OCI-LY1 (cell line): ENCODE data around the gene TBCD.

Source experiments
- H2AFZ ChIP-seq: fragments of 200-600 bp; sonication (generic), shearing (Covaris generic); 2 replicates; pipeline ENCODE4 v1.6.0; 2014; ENCODE audit warnings: antibody characterized with exemption, mild to moderate bottlenecking, low read length
- H3F3A ChIP-seq: fragments of 200-600 bp; sonication (generic), shearing (Covaris generic); 2 replicates; pipeline ENCODE4 v1.6.0; 2014; ENCODE audit warnings: mild to moderate bottlenecking, antibody characterized with exemption, low read length, moderate library complexity; ENCODE audit not compliant: insufficient read depth
- H3K27ac ChIP-seq: fragments of 200-600 bp; sonication (generic); 2 replicates; pipeline ENCODE4 v1.5.1; 2014; ENCODE audit warnings: low read length, mixed run types, mild to moderate bottlenecking, low read depth; ENCODE audit not compliant: poor library complexity, severe bottlenecking
- H3K27me3 ChIP-seq: fragments of 200-600 bp; sonication (generic); 2 replicates; pipeline ENCODE4 v1.6.0; 2014; ENCODE audit warnings: antibody characterized with exemption, mild to moderate bottlenecking, low read length, moderate library complexity; ENCODE audit not compliant: insufficient read depth
- H3K36me3 ChIP-seq: fragments of 200-600 bp; sonication (generic); 2 replicates; pipeline ENCODE4 v1.6.1; 2014; ENCODE audit warnings: mild to moderate bottlenecking, antibody characterized with exemption, low read length, moderate library complexity, mixed read lengths; ENCODE audit not compliant: insufficient read depth
- H3K4me1 ChIP-seq: fragments of 200-600 bp; sonication (generic); 2 replicates; pipeline ENCODE4 v1.5.1; 2014; ENCODE audit warnings: mild to moderate bottlenecking, low read length, moderate library complexity; ENCODE audit not compliant: insufficient read depth, severe bottlenecking
- H3K4me2 ChIP-seq: fragments of 200-600 bp; sonication (generic), shearing (Covaris generic); 2 replicates; pipeline ENCODE4 v1.6.1; 2014; ENCODE audit warnings: low read length
- H3K4me3 ChIP-seq: fragments of 200-600 bp; sonication (generic); 2 replicates; pipeline ENCODE4 v1.5.1; 2014; ENCODE audit warnings: low read length, low read depth, mild to moderate bottlenecking, mixed read lengths; ENCODE audit not compliant: poor library complexity, severe bottlenecking
- H3K79me2 ChIP-seq: fragments of 200-600 bp; shearing (Covaris generic); 2 replicates; pipeline ENCODE4 v1.6.1; 2016; ENCODE audit warnings: mixed run types, low read length, mixed read lengths; ENCODE audit not compliant: insufficient read depth
- H3K9ac ChIP-seq: fragments of 200-600 bp; sonication (generic), shearing (Covaris generic); 2 replicates; pipeline ENCODE4 v1.6.1; 2014; ENCODE audit warnings: mild to moderate bottlenecking, low read length, mixed read lengths
- H3K9me2 ChIP-seq: fragments of 200-600 bp; sonication (generic), shearing (Covaris generic); 2 replicates; pipeline ENCODE4 v1.6.1; 2014; ENCODE audit warnings: low read depth, mild to moderate bottlenecking, low read length, mixed read lengths
- H3K9me3 ChIP-seq: fragments of 200-600 bp; shearing (Covaris generic); 2 replicates; pipeline ENCODE4 v1.6.1; 2014; ENCODE audit warnings: low read length, mixed read lengths
- H4K20me1 ChIP-seq: fragments of 200-600 bp; sonication (generic), shearing (Covaris generic); 2 replicates; pipeline ENCODE4 v1.6.0; 2016; ENCODE audit warnings: mild to moderate bottlenecking, low read length; ENCODE audit not compliant: insufficient read depth
- EZH2 ChIP-seq: fragments of 200-600 bp; sonication (generic), shearing (Covaris generic); IDR thresholded peaks from 2 replicates; pipeline ENCODE4 v1.8.0; 2017; ENCODE audit warnings: borderline replicate concordance, mixed run types, mild to moderate bottlenecking, antibody characterized with exemption, low read length, moderate library complexity, mixed read lengths
- TF ChIP-seq, protein P1 (sequence below): fragments of 200-600 bp; sonication (generic), shearing (Covaris generic); IDR thresholded peaks from 2 replicates; pipeline ENCODE4 v1.5.1; 2017; ENCODE audit warnings: mild to moderate bottlenecking, antibody characterized with exemption, low read length, moderate library complexity, mixed read lengths

Gene TBCD

DNA sequence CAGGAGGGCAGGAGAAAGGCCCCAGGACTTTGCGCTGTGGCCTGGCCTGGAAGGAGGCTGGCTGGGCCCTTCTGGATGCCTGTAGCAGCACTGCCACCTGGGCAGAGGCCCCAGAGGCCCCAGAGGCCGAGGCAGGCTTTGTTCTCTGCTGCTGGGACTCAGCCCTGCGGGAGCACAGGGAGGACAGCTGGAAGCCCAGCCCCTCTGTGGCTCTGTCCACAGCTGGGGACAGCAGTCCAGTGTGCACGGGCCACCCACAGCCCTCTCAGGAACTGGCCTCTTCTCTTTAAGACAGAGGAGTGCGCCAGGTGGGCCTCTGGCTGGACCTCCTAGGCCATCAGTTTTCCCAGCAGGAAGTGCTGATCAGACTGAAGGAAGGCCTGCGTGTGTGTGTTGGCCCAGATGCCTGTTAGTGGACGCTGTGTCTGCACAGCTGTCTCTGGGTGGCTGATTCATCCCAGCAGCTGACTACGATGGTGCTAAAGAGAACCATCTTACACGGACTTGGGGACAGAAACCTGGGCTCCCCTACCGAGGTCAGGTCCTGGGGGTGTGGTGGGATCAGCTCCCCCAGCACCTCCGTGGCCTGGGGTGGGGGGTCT is 114.8 kb downstream of the TBCD start:
- Histone ChIP-seq H3K27ac (peak overlapping the region; percentile 75), H2AFZ (no peak overlapping the region), H3K9ac (no peak overlapping the region), H3K79me2 (no peaks in the 10 kb centered on the region), H4K20me1 (no peaks in the 10 kb centered on the region), H3K9me3 (no peaks in the 10 kb centered on the region), H3K9me2 (no peaks in the 10 kb centered on the region), H3K4me1 (peaks cover 75% of the 10 kb centered on the region), H3K4me2 (no peak overlapping the region), H3F3A (no peaks in the 10 kb centered on the region), H3K4me3 (no peak overlapping the region), H3K27me3 (no peaks in the 10 kb centered on the region), H3K36me3 (peaks cover 7% of the 10 kb centered on the region; the same call in 1 of the 2 replicates)
- TF ChIP-seq EZH2, result no peak
- TF ChIP-seq, protein P1, sequence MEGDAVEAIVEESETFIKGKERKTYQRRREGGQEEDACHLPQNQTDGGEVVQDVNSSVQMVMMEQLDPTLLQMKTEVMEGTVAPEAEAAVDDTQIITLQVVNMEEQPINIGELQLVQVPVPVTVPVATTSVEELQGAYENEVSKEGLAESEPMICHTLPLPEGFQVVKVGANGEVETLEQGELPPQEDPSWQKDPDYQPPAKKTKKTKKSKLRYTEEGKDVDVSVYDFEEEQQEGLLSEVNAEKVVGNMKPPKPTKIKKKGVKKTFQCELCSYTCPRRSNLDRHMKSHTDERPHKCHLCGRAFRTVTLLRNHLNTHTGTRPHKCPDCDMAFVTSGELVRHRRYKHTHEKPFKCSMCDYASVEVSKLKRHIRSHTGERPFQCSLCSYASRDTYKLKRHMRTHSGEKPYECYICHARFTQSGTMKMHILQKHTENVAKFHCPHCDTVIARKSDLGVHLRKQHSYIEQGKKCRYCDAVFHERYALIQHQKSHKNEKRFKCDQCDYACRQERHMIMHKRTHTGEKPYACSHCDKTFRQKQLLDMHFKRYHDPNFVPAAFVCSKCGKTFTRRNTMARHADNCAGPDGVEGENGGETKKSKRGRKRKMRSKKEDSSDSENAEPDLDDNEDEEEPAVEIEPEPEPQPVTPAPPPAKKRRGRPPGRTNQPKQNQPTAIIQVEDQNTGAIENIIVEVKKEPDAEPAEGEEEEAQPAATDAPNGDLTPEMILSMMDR, result no peak

- no peak overlapping the region for H2AFZ ChIP-seq
- no peaks in the 10 kb centered on the region for H3K9me2 ChIP-seq
- H3K79me2 ChIP-seq, result no peaks in the 10 kb centered on the region
- peaks cover 78% of the 10 kb centered on the region for H3K4me1 ChIP-seq
- H3K27me3 ChIP-seq, result no peaks in the 10 kb centered on the region
- TF ChIP-seq, protein P1, result no peak
- no peak for TF ChIP-seq EZH2
- H3K9ac ChIP-seq, result no peak overlapping the region
- no peak overlapping the region for H3K27ac ChIP-seq
- no peak overlapping the region for H3K4me2 ChIP-seq
- H3K9me3 ChIP-seq, result no peaks in the 10 kb centered on the region
- H3F3A ChIP-seq, result no peaks in the 10 kb centered on the region
- no peak overlapping the region for H3K4me3 ChIP-seq
- H3K36me3 ChIP-seq, result peaks cover 15% of the 10 kb centered on the region; the same call in 1 of the 2 replicates
- H4K20me1 ChIP-seq, result no peaks in the 10 kb centered on the region
These were observed 116.0 kb downstream of the TBCD start for GRCh38 chr17:82867763-82868325.

DNA sequence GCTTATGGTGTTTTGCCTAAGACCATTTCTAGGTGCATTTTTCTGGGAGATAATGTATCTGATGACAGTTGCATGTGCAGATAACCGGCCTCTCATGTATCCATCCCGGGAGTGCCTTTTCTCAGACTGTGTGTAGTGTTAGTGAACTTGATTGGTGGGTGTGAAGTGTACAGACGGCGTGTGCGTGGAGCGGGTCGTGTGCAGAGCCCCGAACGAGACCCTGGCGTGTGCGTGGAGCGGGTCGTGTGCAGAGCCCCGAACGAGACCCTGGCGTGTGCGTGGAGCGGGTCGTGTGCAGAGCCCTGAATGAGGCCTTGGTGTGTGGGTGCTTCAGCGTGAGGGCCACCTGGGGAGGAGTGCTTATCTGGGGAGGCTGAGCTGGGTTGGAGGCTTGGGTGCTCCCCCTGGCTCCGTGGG is 116.9 kb downstream of the TBCD start:
- Histone ChIP-seq H4K20me1 (no peaks in the 10 kb centered on the region), H3K9me3 (no peaks in the 10 kb centered on the region), H2AFZ (no peak overlapping the region), H3K27me3 (no peaks in the 10 kb centered on the region), H3K9me2 (no peaks in the 10 kb centered on the region), H3F3A (no peaks in the 10 kb centered on the region), H3K4me3 (no peak overlapping the region), H3K4me1 (peaks cover 75% of the 10 kb centered on the region), H3K9ac (no peak overlapping the region), H3K36me3 (peaks cover 19% of the 10 kb centered on the region; the same call in 1 of the 2 replicates), H3K27ac (no peak overlapping the region), H3K79me2 (no peaks in the 10 kb centered on the region), H3K4me2 (no peak overlapping the region)
- no peak for TF ChIP-seq EZH2
- TF ChIP-seq, protein P1, result no peak
